GM18526 (cell line): ENCODE data around the gene ZNF750.

Source experiments
- POLR2A ChIP-seq: IDR thresholded peaks from 3 replicates; pipeline ENCODE4 v1.6.1; 2011; ENCODE audit not compliant: insufficient read length; ENCODE audit errors: extremely low read depth

Gene ZNF750

GRCh38 chr17:82804442-82805191 is 35.2 kb downstream of the ZNF750 start:
- TF ChIP-seq POLR2A: no peak

- no peak for TF ChIP-seq POLR2A
These were observed 36.2 kb downstream of the ZNF750 start for GRCh38 chr17:82803606-82804005.

- TF ChIP-seq POLR2A: no peak
These were observed 36.6 kb downstream of the ZNF750 start for GRCh38 chr17:82803185-82803584.

GRCh38 chr17:82802075-82802780 is 37.6 kb downstream of the ZNF750 start:
- TF ChIP-seq POLR2A: no peak

- TF ChIP-seq POLR2A: no peak
These were observed 38.3 kb downstream of the ZNF750 start for GRCh38 chr17:82801377-82801970.

GRCh38 chr17:82800885-82801284 is 38.9 kb downstream of the ZNF750 start:
- no peak for TF ChIP-seq POLR2A

- TF ChIP-seq POLR2A: no peak
These were observed 40.2 kb downstream of the ZNF750 start for GRCh38 chr17:82799591-82799990.

- no peak for TF ChIP-seq POLR2A
These were observed 41.1 kb downstream of the ZNF750 start for GRCh38 chr17:82798752-82799151.

- no peak for TF ChIP-seq POLR2A
These were observed 42.8 kb downstream of the ZNF750 start for GRCh38 chr17:82797061-82797460.

GRCh38 chr17:82795615-82796014 is 44.2 kb downstream of the ZNF750 start:
- TF ChIP-seq POLR2A: no peak

GRCh38 chr17:82794781-82795482 is 44.9 kb downstream of the ZNF750 start:
- no peak for TF ChIP-seq POLR2A

GRCh38 chr17:82793974-82794630 is 45.7 kb downstream of the ZNF750 start:
- TF ChIP-seq POLR2A: no peak

- TF ChIP-seq POLR2A: no peak
These were observed 48.3 kb downstream of the ZNF750 start for GRCh38 chr17:82791532-82791931.

- no peak for TF ChIP-seq POLR2A
These were observed 49.4 kb downstream of the ZNF750 start for GRCh38 chr17:82790391-82790790.

- no peak for TF ChIP-seq POLR2A
These were observed 50.0 kb downstream of the ZNF750 start for GRCh38 chr17:82789806-82790205.

GRCh38 chr17:82789051-82789592 is 50.7 kb downstream of the ZNF750 start:
- no peak for TF ChIP-seq POLR2A
